Measurements from ENCODE around the gene SPATS2L.

Gene SPATS2L

DNA sequence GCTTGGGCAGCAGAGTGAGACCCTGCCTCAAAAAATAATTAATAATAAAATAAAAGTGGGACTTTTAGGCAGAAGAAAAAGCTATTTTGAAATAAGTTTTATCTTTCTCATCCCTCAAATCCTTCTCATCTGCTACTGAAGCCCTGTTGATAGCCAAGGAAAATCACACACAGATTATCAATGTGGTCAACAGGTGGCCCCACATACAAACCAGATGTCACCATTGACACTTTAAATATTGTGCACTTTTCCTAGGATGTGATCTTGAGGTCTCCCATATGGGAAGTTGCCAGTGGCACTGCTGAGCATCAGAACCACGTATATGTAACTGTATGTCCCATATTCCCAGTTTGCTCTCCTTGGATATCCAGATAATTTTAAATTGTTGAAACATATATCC, 138.8 kb downstream of the SPATS2L start:
- Histone ChIP-seq H3K27me3 (ENCODE audit: insufficient read depth, low read depth, severe bottlenecking) (no peaks in the 10 kb centered on the region), H3K36me3 (peaks cover 6% of the 10 kb centered on the region; the same call in 1 of the 2 replicates), H3K27ac (no peak overlapping the region), H3K9me3 (ENCODE audit: severe bottlenecking) (no peaks in the 10 kb centered on the region), H3K4me3 (ENCODE audit: low read depth, low read length) (no peak overlapping the region)
- TF ChIP-seq, protein P1, sequence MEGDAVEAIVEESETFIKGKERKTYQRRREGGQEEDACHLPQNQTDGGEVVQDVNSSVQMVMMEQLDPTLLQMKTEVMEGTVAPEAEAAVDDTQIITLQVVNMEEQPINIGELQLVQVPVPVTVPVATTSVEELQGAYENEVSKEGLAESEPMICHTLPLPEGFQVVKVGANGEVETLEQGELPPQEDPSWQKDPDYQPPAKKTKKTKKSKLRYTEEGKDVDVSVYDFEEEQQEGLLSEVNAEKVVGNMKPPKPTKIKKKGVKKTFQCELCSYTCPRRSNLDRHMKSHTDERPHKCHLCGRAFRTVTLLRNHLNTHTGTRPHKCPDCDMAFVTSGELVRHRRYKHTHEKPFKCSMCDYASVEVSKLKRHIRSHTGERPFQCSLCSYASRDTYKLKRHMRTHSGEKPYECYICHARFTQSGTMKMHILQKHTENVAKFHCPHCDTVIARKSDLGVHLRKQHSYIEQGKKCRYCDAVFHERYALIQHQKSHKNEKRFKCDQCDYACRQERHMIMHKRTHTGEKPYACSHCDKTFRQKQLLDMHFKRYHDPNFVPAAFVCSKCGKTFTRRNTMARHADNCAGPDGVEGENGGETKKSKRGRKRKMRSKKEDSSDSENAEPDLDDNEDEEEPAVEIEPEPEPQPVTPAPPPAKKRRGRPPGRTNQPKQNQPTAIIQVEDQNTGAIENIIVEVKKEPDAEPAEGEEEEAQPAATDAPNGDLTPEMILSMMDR (IDR thresholded peaks at IDR 0.05; ENCODE audit: low read depth, low read length), result no peak
- DNase-seq, result no peak

- no peaks in the 10 kb centered on the region for H3K27me3 ChIP-seq (ENCODE audit: insufficient read depth, low read depth, severe bottlenecking)
- no peaks in the 10 kb centered on the region for H3K9me3 ChIP-seq (ENCODE audit: severe bottlenecking)
- no peak overlapping the region for H3K27ac ChIP-seq
- H3K36me3 ChIP-seq, result peaks cover 6% of the 10 kb centered on the region; the same call in 1 of the 2 replicates
- TF ChIP-seq, protein P1 (IDR thresholded peaks at IDR 0.05; ENCODE audit: low read depth, low read length), result no peak
- no peak for DNase-seq
- H3K4me3 ChIP-seq (ENCODE audit: low read depth, low read length), result no peak overlapping the region
These were observed 140.1 kb downstream of the SPATS2L start for GRCh38 chr2:200446612-200447011.

DNA sequence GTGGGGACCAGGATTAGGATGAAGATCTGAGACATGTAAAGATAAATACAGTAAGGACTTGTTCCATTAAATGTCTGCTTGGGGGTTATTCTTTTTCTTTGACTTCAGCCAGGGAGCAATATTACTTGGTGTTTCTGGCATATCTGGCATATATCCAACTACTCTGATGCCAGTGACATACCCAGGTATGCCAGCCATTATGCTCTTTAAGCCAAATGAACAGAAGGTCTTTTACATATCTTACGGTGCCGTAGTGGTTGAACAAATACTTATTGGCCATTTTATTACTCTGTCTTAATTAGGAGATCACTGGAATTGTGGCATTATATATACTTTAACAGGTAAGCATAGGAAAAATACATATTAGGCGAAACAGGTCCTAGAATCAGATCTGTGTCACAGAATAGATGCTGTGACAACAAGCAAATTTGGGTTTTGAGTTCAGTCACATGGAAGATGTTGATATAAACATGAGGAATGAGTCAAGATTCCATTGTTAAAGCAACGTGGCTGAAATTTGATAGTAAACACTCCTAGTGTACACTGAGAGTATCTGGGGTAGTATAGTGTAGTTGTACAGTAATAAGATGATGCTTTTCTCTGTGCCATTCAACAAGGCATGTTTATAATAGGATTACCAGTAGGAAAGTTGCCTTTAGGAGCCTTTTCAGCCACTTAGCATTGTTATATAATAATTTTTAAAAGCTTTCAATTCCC, 140.8 kb downstream of the SPATS2L start:
- no peaks in the 10 kb centered on the region for H3K9me3 ChIP-seq (ENCODE audit: severe bottlenecking)
- DNase-seq, result no peak
- H3K27me3 ChIP-seq (ENCODE audit: insufficient read depth, low read depth, severe bottlenecking), result no peaks in the 10 kb centered on the region
- H3K4me3 ChIP-seq (ENCODE audit: low read depth, low read length), result no peak overlapping the region
- H3K27ac ChIP-seq, result no peak overlapping the region
- TF ChIP-seq, protein P1 (IDR thresholded peaks at IDR 0.05; ENCODE audit: low read depth, low read length), result no peak
- no peaks in the 10 kb centered on the region for H3K36me3 ChIP-seq

DNA sequence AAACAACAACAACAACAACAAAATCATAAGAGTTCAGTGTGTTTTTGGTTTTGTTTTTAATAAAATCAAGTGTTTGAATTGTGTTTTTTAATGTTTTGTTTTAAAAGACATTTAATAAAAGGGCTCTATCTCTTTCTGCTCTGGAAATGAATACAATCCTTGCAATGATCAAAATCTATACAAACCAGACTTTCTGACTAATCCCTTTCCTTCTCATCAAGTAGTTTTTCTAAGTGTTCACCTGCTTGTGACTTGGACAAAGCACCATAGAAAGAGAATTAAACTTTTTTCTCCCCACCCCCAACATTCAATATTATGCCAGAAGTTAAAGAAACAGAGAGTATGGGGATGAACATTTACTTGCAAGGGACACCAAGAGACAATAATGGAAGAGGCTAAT, 142.0 kb downstream of the SPATS2L start:
- H3K27ac ChIP-seq, result no peak overlapping the region
- H3K9me3 ChIP-seq (ENCODE audit: severe bottlenecking), result no peaks in the 10 kb centered on the region
- no peaks in the 10 kb centered on the region for H3K36me3 ChIP-seq
- TF ChIP-seq, protein P1 (IDR thresholded peaks at IDR 0.05; ENCODE audit: low read depth, low read length), result no peak
- no peak for DNase-seq
- no peaks in the 10 kb centered on the region for H3K27me3 ChIP-seq (ENCODE audit: insufficient read depth, low read depth, severe bottlenecking)
- no peak overlapping the region for H3K4me3 ChIP-seq (ENCODE audit: low read depth, low read length)

DNA sequence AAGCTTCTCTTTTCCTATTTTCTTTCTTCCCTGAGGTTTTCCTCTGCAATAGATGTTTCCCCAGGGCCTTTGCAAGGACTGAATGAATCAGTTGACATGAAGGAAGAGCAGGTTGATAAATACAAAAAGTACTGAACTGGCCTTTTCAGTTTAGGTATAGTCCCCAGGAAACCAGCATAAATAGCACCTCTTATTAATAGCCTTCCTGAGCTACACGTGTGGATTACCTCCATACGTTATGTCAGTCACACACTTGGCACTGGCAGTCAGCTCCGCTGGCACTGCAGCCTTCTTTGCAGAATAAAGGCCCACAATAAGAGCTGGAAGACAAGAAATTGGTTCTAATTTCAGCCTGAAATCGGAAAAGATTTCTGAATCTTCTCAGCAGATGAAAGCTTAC, 142.7 kb downstream of the SPATS2L start:
- no peak overlapping the region for H3K27ac ChIP-seq
- H3K9me3 ChIP-seq (ENCODE audit: severe bottlenecking), result no peaks in the 10 kb centered on the region
- no peaks in the 10 kb centered on the region for H3K36me3 ChIP-seq
- no peak overlapping the region for H3K4me3 ChIP-seq (ENCODE audit: low read depth, low read length)
- TF ChIP-seq, protein P1 (IDR thresholded peaks at IDR 0.05; ENCODE audit: low read depth, low read length), result no peak
- DNase-seq, result no peak
- H3K27me3 ChIP-seq (ENCODE audit: insufficient read depth, low read depth, severe bottlenecking), result no peaks in the 10 kb centered on the region

DNA sequence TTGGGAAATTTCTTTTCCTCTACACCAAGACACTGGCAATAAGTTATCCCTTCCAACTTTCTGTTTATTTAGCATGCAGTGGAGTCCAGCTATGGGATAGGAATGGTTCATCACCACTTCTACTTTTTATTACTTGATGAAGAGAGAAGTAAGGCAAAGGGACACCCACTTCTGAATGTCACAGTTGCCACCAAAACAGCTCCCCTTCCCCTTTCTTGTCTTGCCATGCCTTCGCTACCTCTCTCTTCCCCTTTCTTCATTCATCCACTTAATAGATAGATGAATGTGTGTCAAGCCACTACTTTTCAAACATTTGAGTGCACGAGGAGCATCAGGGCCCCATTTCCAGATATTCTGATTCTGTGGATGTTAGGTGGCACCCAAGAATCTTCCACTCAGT, 143.8 kb downstream of the SPATS2L start:
- TF ChIP-seq, protein P1 (IDR thresholded peaks at IDR 0.05; ENCODE audit: low read depth, low read length), result no peak
- DNase-seq, result no peak
- H3K4me3 ChIP-seq (ENCODE audit: low read depth, low read length), result no peak overlapping the region
- H3K27me3 ChIP-seq (ENCODE audit: insufficient read depth, low read depth, severe bottlenecking), result no peaks in the 10 kb centered on the region
- H3K27ac ChIP-seq, result no peak overlapping the region
- H3K9me3 ChIP-seq (ENCODE audit: severe bottlenecking), result no peaks in the 10 kb centered on the region
- H3K36me3 ChIP-seq, result no peaks in the 10 kb centered on the region

Data from WERI-Rb-1 (cell line).